ENCODE data around the gene SLC5A9.

SLC5A9 gene

GRCh38 chr1:48202030-48202752 is 20.3 kb upstream of the SLC5A9 start:
- peak; percentile 97 for DNase-seq (ENCODE audit: low read depth)
- in situ Hi-C loops (cut with HindIII; ENCODE audit: low sequenced_read_pairs), result no loop called here

DNA sequence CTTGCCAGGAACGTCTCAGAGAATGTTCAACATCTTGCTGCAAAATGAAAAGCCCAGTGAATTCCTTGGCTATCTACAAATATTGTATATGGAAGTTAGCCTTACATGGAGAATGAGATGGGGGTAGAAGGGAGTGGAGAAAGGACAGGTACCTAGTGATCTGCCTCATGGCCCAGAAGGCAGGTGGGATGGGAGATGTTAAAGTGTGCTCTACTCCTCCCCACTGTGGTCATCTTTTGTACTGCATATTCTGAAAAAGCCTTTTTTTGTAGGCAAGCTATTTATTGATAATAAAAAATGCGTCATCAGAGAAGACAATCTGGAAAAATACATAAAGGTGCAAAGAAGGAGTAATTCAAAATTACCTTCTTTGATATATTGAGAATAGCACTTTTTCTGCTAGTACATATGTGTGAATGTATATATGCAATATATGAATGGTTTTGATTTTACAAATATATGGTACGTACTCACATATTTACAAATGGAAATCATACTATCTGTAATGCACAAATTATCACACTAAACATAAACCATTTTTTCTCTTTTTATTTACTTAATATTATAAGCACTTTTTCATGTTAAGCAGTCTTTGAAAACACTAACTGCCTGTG is 19.1 kb upstream of the SLC5A9 start:
- in situ Hi-C loops (cut with HindIII; ENCODE audit: low sequenced_read_pairs), result no loop called here
- no peak for DNase-seq (ENCODE audit: low read depth)
- no peak overlapping the region for H3K4me3 ChIP-seq (ENCODE audit: low read depth, low read length)
- TF ChIP-seq CTCF (IDR thresholded peaks at IDR 0.05; ENCODE audit: low read depth, low read length, missing control alignments), result peak; percentile 61

More at GRCh38 chr1:48202030-48202752, 20.3 kb upstream of the SLC5A9 start:
- peak; percentile 89 for TF ChIP-seq CTCF (IDR thresholded peaks at IDR 0.05; ENCODE audit: low read depth, low read length, missing control alignments)
- no peak overlapping the region for H3K4me3 ChIP-seq (ENCODE audit: low read depth, low read length)

DNA sequence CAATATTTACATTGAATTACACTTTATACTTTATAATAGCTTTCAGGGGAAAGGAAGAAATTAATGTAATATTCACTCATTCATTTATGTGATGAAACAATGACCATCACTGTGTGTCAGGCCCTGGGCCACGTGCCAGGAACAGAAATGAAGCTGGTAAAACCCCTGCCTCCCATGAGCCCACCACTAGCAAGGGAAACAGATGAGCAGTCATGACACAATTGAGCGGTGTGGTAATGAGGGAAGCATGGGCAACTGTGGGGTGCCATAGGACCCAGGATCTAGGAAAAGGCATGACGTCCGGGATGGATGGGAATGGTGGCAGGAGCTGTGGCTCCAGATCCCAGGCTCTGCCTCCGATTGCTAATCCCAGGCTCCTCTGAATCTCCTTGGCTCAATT is 17.0 kb upstream of the SLC5A9 start:
- no peak for DNase-seq (ENCODE audit: low read depth)
- in situ Hi-C loops (cut with HindIII; ENCODE audit: low sequenced_read_pairs), result no loop called here

GRCh38 chr1:48206371-48206770 is 16.1 kb upstream of the SLC5A9 start:
- in situ Hi-C loops (cut with HindIII; ENCODE audit: low sequenced_read_pairs), result no loop called here
- TF ChIP-seq CTCF (IDR thresholded peaks at IDR 0.05; ENCODE audit: low read depth, low read length, missing control alignments), result no peak
- H3K4me3 ChIP-seq (ENCODE audit: low read depth, low read length), result no peak overlapping the region
- no peak for DNase-seq (ENCODE audit: low read depth)

More for the DNA sequence above, 17.0 kb upstream of the SLC5A9 start:
- H3K4me3 ChIP-seq (ENCODE audit: low read depth, low read length), result no peak overlapping the region
- no peak for TF ChIP-seq CTCF (IDR thresholded peaks at IDR 0.05; ENCODE audit: low read depth, low read length, missing control alignments)

DNA sequence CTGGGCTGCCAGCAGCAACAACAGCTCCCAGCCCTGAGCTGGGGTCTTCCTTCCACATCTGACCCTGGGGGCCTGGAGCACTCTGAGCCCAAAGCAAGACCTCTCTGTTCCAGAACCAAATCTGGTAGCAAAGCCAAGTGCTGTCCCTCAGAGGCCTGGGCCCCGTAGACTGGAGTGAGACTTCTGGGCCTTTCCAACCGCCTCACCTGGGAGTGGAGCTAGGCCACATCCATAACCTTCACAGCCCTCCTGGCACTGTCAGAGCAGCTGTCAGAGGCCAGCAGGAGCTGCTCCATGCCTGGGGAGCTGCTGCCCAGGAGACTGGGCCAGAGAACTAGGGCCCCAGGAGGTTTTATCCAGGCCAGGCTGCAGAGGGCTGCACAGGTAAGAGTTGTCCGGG is 15.4 kb upstream of the SLC5A9 start:
- TF ChIP-seq CTCF (IDR thresholded peaks at IDR 0.05; ENCODE audit: low read depth, low read length, missing control alignments), result no peak
- H3K4me3 ChIP-seq (ENCODE audit: low read depth, low read length), result no peak overlapping the region
- DNase-seq (ENCODE audit: low read depth), result no peak
- in situ Hi-C loops (cut with HindIII; ENCODE audit: low sequenced_read_pairs), result no loop called here

- in situ Hi-C loops (cut with HindIII; ENCODE audit: low sequenced_read_pairs), result no loop called here
- DNase-seq (ENCODE audit: low read depth), result no peak
- TF ChIP-seq CTCF (IDR thresholded peaks at IDR 0.05; ENCODE audit: low read depth, low read length, missing control alignments), result no peak
- no peak overlapping the region for H3K4me3 ChIP-seq (ENCODE audit: low read depth, low read length)
Measured at GRCh38 chr1:48207536-48208075, 14.9 kb upstream of the SLC5A9 start.

Measured in astrocyte of the cerebellum (primary cell).